HEK293T (cell line): Measurements from ENCODE around the gene KDM6A.

ENCODE experiments used
- CTCF ChIA-PET: fragments of 350-600 bp; formaldehyde crosslinking; extraction: SDS; loops from one replicate; lab custom pipeline; 2021; ENCODE audit warnings: antibody characterized with exemption, inconsistent platforms; lab: Yijun Ruan, JAX
- POLR2A ChIA-PET: fragments of 350-600 bp; formaldehyde crosslinking; extraction: SDS; loops from one replicate; lab custom pipeline; 2020; ENCODE audit warnings: antibody characterized with exemption, inconsistent platforms; lab: Yijun Ruan, JAX
- DNase-seq: peaks from one replicate; pipeline ENCODE4 v3.0.0; 2012; ENCODE audit warnings: mixed read lengths; ENCODE audit errors: extremely low spot score
- ARNT ChIP-seq: fragments of 450-650 bp; IDR thresholded peaks from 2 replicates; pipeline ENCODE4 v1.6.1; 2017; ENCODE audit warnings: mild to moderate bottlenecking
- BHLHE40 ChIP-seq: fragments of 450-650 bp; IDR thresholded peaks from 2 replicates; pipeline ENCODE4 v1.6.1; 2016; ENCODE audit warnings: mild to moderate bottlenecking, moderate library complexity, borderline replicate concordance
- CTBP1 ChIP-seq: fragments of 450-650 bp; IDR thresholded peaks from 2 replicates; pipeline ENCODE4 v1.6.1; 2016; ENCODE audit warnings: borderline replicate concordance
- ELF4 ChIP-seq: fragments of 450-650 bp; IDR thresholded peaks from 2 replicates; pipeline ENCODE4 v1.6.1; 2017; ENCODE audit warnings: antibody characterized with exemption
- FOXA1 ChIP-seq: fragments of 450-650 bp; IDR thresholded peaks from 2 replicates; pipeline ENCODE4 v1.6.1; 2016; ENCODE audit warnings: mild to moderate bottlenecking
- FOXK2 ChIP-seq: fragments of 450-650 bp; IDR thresholded peaks from 2 replicates; pipeline ENCODE4 v1.6.1; 2016; ENCODE audit warnings: mild to moderate bottlenecking
- FOXM1 ChIP-seq: fragments of 450-650 bp; IDR thresholded peaks from 2 replicates; pipeline ENCODE4 v1.6.1; 2017; ENCODE audit warnings: mild to moderate bottlenecking, borderline replicate concordance
- HDGF ChIP-seq: fragments of 450-650 bp; IDR thresholded peaks from 2 replicates; pipeline ENCODE4 v1.6.1; 2017; ENCODE audit warnings: antibody characterized with exemption, borderline replicate concordance
- L3MBTL2 ChIP-seq: fragments of 450-650 bp; conservative IDR thresholded peaks from 2 replicates; pipeline ENCODE4 v1.6.1; 2016; ENCODE audit warnings: mild to moderate bottlenecking
- LEF1 ChIP-seq: fragments of 450-650 bp; IDR thresholded peaks from 2 replicates; pipeline ENCODE4 v1.6.1; 2017; ENCODE audit warnings: mild to moderate bottlenecking, borderline replicate concordance
- NFRKB ChIP-seq: fragments of 450-650 bp; IDR thresholded peaks from 2 replicates; pipeline ENCODE4 v1.6.1; 2016; ENCODE audit warnings: mild to moderate bottlenecking, moderate library complexity
- PKNOX1 ChIP-seq: fragments of 450-650 bp; IDR thresholded peaks from 2 replicates; pipeline ENCODE4 v1.6.1; 2016
- SP1 ChIP-seq: fragments of 450-650 bp; IDR thresholded peaks from 2 replicates; pipeline ENCODE4 v1.6.1; 2017
- SUZ12 ChIP-seq: fragments of 450-650 bp; IDR thresholded peaks from 2 replicates; pipeline ENCODE4 v1.6.1; 2016; ENCODE audit warnings: mild to moderate bottlenecking
- TARDBP ChIP-seq: fragments of 450-650 bp; IDR thresholded peaks from 2 replicates; pipeline ENCODE4 v1.6.1; 2016
- ZNF384 ChIP-seq: fragments of 450-650 bp; IDR thresholded peaks from 2 replicates; pipeline ENCODE4 v1.6.1; 2016

Gene KDM6A

GRCh38 chrX:44874420-44875184 is 1.6 kb downstream of the KDM6A start:
- ChIA-PET CTCF (interaction anchor here (0.6 kb wide), 1 partner anchor 25 kb away, joined by 3 read pairs; no protein-coding TSS in a partner anchor), POLR2A (no interaction called here)
- DNase-seq = peak; percentile 23
- TF ChIP-seq SUZ12 (no peak), FOXK2 (peak; percentile 27; the same call in 1 of the 2 replicates)

DNA sequence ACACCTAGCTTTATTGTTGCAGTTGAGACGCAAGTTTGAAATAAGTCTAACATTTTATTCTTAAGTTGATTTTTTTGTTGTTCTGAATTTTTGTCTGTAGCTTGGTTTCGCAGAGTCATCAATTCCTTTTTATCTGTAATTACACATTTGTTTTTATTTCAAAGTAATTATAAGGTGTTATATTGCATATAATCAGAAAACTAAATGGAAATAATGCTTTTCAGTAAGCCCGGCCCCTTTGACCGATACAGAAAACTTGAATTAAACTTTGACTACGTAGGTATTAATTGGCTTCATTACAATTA is 2.1 kb downstream of the KDM6A start:
- POLR2A ChIA-PET = no interaction called here
- no peak for DNase-seq
- TF ChIP-seq FOXM1 = no peak
- no peak for TF ChIP-seq CTBP1
- TF ChIP-seq L3MBTL2 = no peak
- no peak for TF ChIP-seq ZNF384
- TF ChIP-seq ARNT = no peak
- no peak for TF ChIP-seq SUZ12
- no peak for TF ChIP-seq ELF4
- TF ChIP-seq HDGF = no peak
- no peak for TF ChIP-seq FOXK2
- no peak for TF ChIP-seq PKNOX1
- TF ChIP-seq BHLHE40 = no peak
- CTCF ChIA-PET = interaction anchor here (0.6 kb wide), 1 partner anchor 24 kb away, joined by 3 read pairs; no protein-coding TSS in a partner anchor

DNA sequence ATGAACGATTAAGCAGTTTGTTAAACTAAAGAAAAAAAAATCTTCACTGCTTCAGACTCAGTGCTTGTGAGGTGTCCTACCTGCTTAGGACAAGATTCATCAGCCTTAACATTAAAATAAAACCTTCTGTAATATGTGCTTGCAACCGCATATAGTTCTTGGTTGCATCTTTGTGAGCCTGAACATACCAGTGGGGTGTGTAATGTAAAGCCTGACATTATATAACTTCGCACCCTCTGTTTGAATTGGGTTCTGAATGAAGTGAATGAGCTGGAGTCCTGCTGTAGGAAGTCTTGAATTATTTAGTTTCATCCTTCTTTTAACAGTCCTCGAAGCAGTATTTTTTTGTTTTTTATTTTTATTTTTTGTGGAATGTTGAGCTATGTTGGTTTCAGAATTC is 3.1 kb downstream of the KDM6A start:
- ChIA-PET POLR2A (interaction anchor here (0.7 kb wide), 1 partner anchor 199 kb away, joined by 3 read pairs; no protein-coding TSS in a partner anchor), CTCF (interaction anchor here (0.6 to 1.2 kb wide), 3 partner anchors 22 to 572 kb away, joined by 4 to 5 read pairs (median 5); no protein-coding TSS in a partner anchor)
- DNase-seq = no peak
- TF ChIP-seq L3MBTL2 = no peak
- TF ChIP-seq FOXK2 = no peak
- no peak for TF ChIP-seq FOXA1
- TF ChIP-seq ZNF384 = no peak
- no peak for TF ChIP-seq SUZ12
- TF ChIP-seq PKNOX1 = no peak
- no peak for TF ChIP-seq CTBP1
- no peak for TF ChIP-seq TARDBP
- TF ChIP-seq NFRKB = no peak
- TF ChIP-seq ARNT = no peak
- TF ChIP-seq ELF4 = no peak
- TF ChIP-seq SP1 = no peak
- TF ChIP-seq FOXM1 = no peak

GRCh38 chrX:44876767-44877166 is 3.8 kb downstream of the KDM6A start:
- no peak for DNase-seq
- TF ChIP-seq ARNT (no peak), NFRKB (no peak), HDGF (no peak), PKNOX1 (no peak), SUZ12 (no peak), SP1 (no peak), ELF4 (no peak), ZNF384 (no peak), FOXM1 (no peak), FOXK2 (no peak), FOXA1 (no peak), BHLHE40 (no peak), LEF1 (no peak), L3MBTL2 (no peak), TARDBP (no peak), CTBP1 (no peak)
- CTCF ChIA-PET = interaction anchor here (0.6 to 1.2 kb wide), 3 partner anchors 21 to 573 kb away, joined by 4 to 5 read pairs (median 5); no protein-coding TSS in a partner anchor
- POLR2A ChIA-PET = interaction anchor here (0.7 kb wide), 1 partner anchor 198 kb away, joined by 3 read pairs; no protein-coding TSS in a partner anchor

DNA sequence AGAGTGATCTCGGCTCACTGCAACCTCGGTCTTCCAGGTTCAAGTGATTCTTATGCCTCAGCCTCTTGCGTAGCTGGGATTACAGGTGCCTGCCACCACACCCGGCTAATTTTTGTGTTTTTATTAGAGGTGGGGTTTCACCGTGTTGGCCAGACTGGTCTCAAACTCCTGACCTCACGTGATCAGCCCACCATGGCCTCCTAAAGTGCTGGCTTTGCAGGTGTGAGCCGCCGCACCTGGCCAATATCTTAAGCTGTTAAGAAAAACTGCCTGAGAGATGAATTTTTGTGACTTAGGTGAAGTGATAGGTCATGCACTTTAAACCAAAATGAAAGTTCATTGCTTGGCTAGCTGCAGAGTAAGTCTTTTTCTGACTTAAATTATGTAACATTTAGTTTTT is 5.8 kb downstream of the KDM6A start:
- TF ChIP-seq SP1 (no peak), FOXK2 (no peak)
- ChIA-PET POLR2A (no interaction called here), CTCF (no interaction called here)
- DNase-seq = no peak

- TF ChIP-seq FOXM1 (no peak), FOXA1 (no peak)
- DNase-seq = no peak
- ChIA-PET POLR2A (interaction anchor here (1.5 kb wide), 1 partner anchor 9 kb away, joined by 3 read pairs; the partner anchor contains the start of gene KDM6A), CTCF (no interaction called here)
These were observed 8.6 kb downstream of the KDM6A start for GRCh38 chrX:44881549-44881948.

- no peak for DNase-seq
- POLR2A ChIA-PET = interaction anchor here (1.5 kb wide), 1 partner anchor 10 kb away, joined by 3 read pairs; the partner anchor contains the start of gene KDM6A
- TF ChIP-seq ARNT = no peak
- no peak for TF ChIP-seq L3MBTL2
- no peak for TF ChIP-seq FOXA1
- TF ChIP-seq BHLHE40 = no peak
- no peak for TF ChIP-seq CTBP1
- TF ChIP-seq LEF1 = no peak
- no peak for TF ChIP-seq FOXK2
- no peak for TF ChIP-seq SUZ12
- no peak for TF ChIP-seq PKNOX1
- TF ChIP-seq SP1 = no peak
- no peak for TF ChIP-seq FOXM1
- TF ChIP-seq HDGF = no peak
- TF ChIP-seq ELF4 = no peak
- TF ChIP-seq NFRKB = no peak
- TF ChIP-seq TARDBP = no peak
- no peak for TF ChIP-seq ZNF384
- CTCF ChIA-PET = no interaction called here
These were observed 9.6 kb downstream of the KDM6A start for GRCh38 chrX:44882635-44883034.
